IPS-20b (cell line): Measurements from ENCODE around the gene PDE9A.
"Not testable (repeated sequence)": the region's sequence is repeated elsewhere in the genome, so short reads cannot be mapped to it uniquely, and the experiment has no call there.

Experiments
- H3K27ac ChIP-seq: one replicate; pipeline ENCODE4 v1.5.1; 2013; ENCODE audit warnings: low read length
- H3K27me3 ChIP-seq: 2 replicates; pipeline ENCODE4 v1.6.1; 2013; ENCODE audit warnings: mild to moderate bottlenecking, low read length, inconsistent platforms; ENCODE audit not compliant: insufficient read depth
- H3K36me3 ChIP-seq: 2 replicates; pipeline ENCODE4 v1.6.1; 2013; ENCODE audit warnings: low read depth, mild to moderate bottlenecking, inconsistent platforms, low read length, moderate library complexity; ENCODE audit not compliant: insufficient read depth
- H3K4me1 ChIP-seq: 2 replicates; pipeline ENCODE4 v1.6.1; 2013; ENCODE audit warnings: mild to moderate bottlenecking, control low read depth, inconsistent platforms, low read length, moderate library complexity; ENCODE audit not compliant: insufficient read depth
- H3K4me3 ChIP-seq: 2 replicates; pipeline ENCODE4 v1.5.1; 2013; ENCODE audit warnings: mild to moderate bottlenecking, low read length, inconsistent platforms
- H3K9ac ChIP-seq: 2 replicates; pipeline ENCODE4 v1.6.1; 2013; ENCODE audit warnings: low read depth, mild to moderate bottlenecking, inconsistent platforms, low read length, moderate library complexity
- H3K9me3 ChIP-seq: 2 replicates; pipeline ENCODE4 v1.6.1; 2013; ENCODE audit warnings: mild to moderate bottlenecking, low read depth, low read length, inconsistent platforms; ENCODE audit not compliant: insufficient read depth

PDE9A gene

DNA sequence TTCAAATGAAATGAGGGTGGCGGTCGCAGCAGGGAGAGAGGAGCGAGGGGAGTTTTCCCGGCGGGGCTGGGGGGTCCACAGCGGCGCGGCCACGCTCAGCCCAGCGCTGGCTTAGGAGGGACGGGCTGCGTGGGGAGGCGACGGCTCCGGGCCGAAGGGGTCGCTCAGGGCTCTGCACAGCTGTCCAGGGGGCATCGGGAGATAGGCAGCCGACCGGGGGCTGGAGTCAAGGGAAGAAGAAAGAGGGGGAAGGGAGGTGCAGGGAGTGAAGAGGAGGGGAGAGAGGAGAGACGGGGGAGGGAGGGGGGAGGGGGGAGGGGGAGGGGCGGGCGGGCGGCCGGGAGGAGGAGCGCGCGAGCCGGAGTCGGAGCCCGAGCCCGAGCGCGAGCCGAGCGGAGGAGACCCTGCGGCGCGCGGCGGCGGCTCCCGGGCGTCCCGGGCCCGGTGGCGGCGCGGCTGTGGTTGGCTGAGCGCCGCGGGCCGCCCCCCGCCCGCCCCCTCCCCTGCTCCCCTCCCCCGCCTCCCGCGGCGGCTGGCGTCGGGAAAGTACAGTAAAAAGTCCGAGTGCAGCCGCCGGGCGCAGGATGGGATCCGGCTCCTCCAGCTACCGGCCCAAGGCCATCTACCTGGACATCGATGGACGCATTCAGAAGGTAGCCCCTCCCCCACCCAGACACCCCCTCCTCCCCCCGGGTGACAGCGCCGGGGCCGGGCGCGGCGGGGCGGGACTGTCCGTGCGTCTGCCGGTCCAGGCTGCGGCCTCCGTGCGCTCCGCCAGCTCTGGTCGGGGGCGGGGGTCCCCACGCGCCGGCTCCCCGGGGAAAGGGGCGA is at the start of gene PDE9A:
Gene PDE9A, plus strand, starts transcription at position 391 of the 831 bp plus-strand sequence. Its CDS starts 194 bp downstream, at position 585.
- Histone ChIP-seq H3K9ac (peak within 1 kb of the TSS; percentile 83), H3K27ac (peak within 1 kb of the TSS; percentile 74), H3K27me3 (no peaks in the 10 kb centered on the region), H3K36me3 (peaks cover 9% of the 10 kb centered on the region), H3K9me3 (no peaks in the 10 kb centered on the region), H3K4me1 (peaks cover 21% of the 10 kb centered on the region), H3K4me3 (peak within 1 kb of the TSS; percentile 81)

DNA sequence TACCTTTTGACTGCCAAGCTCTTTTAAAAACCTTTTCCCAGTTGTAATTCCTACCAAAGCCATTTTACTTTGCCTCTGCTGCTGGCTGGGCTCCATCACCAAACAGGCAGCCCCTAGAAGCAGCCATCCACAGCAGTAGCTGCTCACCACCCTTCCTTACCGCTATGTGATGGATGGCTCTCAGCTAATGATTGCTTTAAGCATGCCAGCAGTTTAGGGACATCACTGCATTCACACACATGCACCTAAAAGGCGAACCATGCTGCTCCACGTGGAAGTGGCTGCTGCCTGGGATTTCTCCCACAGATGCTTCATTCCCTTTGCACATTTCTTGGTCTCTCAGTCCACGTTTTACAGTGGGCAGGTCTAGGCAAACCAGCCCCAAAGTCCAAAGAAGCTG is 46.3 kb upstream of the PDE9A start:
- no peak overlapping the region for H3K4me3 ChIP-seq
- no peaks in the 10 kb centered on the region for H3K27me3 ChIP-seq
- H3K9me3 ChIP-seq = peaks cover 11% of the 10 kb centered on the region; the same call in 1 of the 2 replicates

DNA sequence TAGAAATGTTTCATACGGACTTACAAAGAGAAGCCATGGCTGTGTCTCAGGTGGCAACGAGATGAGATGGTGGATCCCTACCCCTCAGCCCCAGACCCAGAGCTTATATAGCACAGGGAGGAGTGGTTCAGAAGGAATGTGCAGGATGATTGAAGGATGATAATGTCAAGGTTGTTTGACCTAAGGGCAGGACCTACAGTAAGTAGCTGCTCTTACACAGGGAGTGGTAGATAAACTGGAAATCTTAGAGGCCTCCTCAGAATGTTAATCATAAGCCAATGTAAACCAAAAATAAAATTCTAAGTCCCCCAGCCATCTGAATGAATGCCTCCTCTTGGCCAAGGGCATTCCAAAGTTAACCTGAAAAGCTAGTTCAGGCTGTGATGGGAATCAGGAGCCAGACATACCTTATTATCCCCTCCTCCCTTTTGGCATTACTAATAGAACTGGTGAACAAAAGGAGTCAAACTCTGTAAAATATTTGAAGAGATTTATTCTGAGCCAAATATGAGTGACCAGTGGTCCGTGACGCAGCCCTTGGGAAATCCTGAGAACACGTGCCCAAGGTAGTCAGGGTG is 45.8 kb upstream of the PDE9A start:
- no peaks in the 10 kb centered on the region for H3K27me3 ChIP-seq
- H3K9me3 ChIP-seq = peaks cover 11% of the 10 kb centered on the region; the same call in 1 of the 2 replicates

More for the DNA sequence above, 46.3 kb upstream of the PDE9A start:
- Histone ChIP-seq H3K9ac (no peak overlapping the region), H3K36me3 (no peaks in the 10 kb centered on the region), H3K4me1 (no peaks in the 10 kb centered on the region), H3K27ac (no peak overlapping the region)

DNA sequence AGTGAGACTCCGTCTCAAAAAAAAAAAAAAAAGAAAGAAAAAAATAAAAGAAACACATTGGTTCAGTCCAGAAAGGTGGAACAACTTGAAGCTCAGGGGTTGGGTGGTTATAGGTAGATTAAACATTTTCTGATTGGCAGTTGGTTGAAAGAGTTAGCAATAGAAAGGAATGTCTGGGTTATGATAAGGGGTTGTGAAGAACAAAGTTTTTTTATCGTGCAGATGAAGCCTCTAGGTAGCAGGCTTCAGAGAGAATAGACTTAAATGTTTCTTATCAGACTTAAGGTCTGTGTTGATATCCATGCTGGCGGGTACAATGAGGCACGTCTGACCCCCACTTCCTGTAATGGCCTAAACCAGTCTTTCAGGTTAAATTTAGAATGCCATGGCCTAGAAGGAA is 45.0 kb upstream of the PDE9A start:
- no peak overlapping the region for H3K4me3 ChIP-seq

More for the DNA sequence above, 45.8 kb upstream of the PDE9A start:
- Histone ChIP-seq H3K4me1 (no peaks in the 10 kb centered on the region), H3K4me3 (no peak overlapping the region), H3K9ac (no peak overlapping the region), H3K36me3 (no peaks in the 10 kb centered on the region), H3K27ac (no peak overlapping the region)

DNA sequence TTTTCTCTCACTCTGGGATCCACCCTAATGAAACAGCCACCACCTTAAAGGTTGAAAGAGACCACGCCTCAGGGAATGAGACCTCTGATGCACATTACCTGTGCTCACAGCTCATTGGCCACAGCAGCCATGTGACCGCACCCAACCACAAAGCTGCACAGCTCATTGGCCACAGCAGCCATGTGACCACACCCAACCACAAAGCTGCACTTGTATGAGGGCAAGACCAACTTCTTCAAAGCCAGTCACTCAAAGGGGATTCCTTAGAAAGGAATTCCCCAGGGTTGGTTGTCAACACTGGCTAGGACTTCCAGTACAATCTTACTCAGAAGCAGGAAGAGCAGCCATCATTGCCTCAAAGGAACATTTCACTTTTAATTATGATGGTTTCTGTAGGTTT is 43.6 kb upstream of the PDE9A start:
- H3K4me1 ChIP-seq = no peaks in the 10 kb centered on the region
- peaks cover 8% of the 10 kb centered on the region; the same call in 1 of the 2 replicates for H3K9me3 ChIP-seq
- H3K27ac ChIP-seq = no peak overlapping the region
- no peak overlapping the region for H3K9ac ChIP-seq
- H3K27me3 ChIP-seq = peaks cover 4% of the 10 kb centered on the region
- H3K36me3 ChIP-seq = no peaks in the 10 kb centered on the region
- H3K4me3 ChIP-seq = no peak overlapping the region

More for the DNA sequence above, 45.0 kb upstream of the PDE9A start:
- H3K36me3 ChIP-seq = no peaks in the 10 kb centered on the region
- H3K27ac ChIP-seq = no peak overlapping the region
- H3K4me1 ChIP-seq = no peaks in the 10 kb centered on the region
- peaks cover under 1% of the 10 kb centered on the region; the same call in 1 of the 2 replicates for H3K27me3 ChIP-seq
- H3K9me3 ChIP-seq = peaks cover 11% of the 10 kb centered on the region; the same call in 1 of the 2 replicates
- no peak overlapping the region for H3K9ac ChIP-seq

DNA sequence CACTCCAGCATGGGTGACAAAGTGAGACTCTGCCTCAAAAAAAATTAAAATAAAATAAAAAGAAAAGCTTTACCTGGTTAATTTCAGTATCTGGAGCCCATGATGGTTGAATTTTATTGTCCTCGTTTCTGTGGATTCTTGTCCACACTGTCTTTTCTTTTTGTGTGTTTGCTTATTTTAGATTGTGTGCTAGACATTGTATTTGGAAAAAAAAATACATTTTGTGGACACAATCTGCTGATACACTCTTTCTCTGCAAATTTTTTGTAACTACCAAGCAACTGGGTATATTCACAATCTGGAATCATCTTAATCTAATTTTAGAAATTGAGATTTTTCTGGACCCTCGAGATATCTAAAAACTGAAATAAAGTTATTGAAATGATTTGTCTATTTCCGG is 41.6 kb upstream of the PDE9A start:
- no peaks in the 10 kb centered on the region for H3K9me3 ChIP-seq
- H3K27me3 ChIP-seq = peaks cover 4% of the 10 kb centered on the region

DNA sequence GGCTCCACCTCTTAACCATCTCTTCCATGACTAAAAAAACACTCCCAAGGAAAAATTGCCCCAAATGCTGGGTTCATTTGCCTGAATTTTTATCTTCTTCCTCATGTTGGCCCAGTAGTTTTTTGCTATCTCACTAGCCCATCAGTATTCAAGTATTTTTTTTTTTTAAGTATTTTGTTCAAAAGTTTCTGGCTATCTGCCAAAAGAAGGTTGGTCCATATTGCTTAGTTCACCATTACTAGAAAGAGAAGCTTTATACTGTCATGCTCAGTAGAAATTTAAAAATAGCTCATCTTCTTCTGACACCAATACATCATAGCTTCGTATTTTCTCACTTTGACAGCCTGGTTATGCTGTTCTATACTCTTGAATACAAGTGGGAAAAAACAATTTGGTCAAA is 41.0 kb upstream of the PDE9A start:
- H3K4me3 ChIP-seq = no peak overlapping the region
- H3K9ac ChIP-seq = no peak overlapping the region
- peaks cover 4% of the 10 kb centered on the region for H3K27me3 ChIP-seq

More for the DNA sequence above, 41.6 kb upstream of the PDE9A start:
- Histone ChIP-seq H3K9ac (no peak overlapping the region), H3K4me3 (no peak overlapping the region), H3K36me3 (no peaks in the 10 kb centered on the region), H3K4me1 (no peaks in the 10 kb centered on the region), H3K27ac (no peak overlapping the region)

DNA sequence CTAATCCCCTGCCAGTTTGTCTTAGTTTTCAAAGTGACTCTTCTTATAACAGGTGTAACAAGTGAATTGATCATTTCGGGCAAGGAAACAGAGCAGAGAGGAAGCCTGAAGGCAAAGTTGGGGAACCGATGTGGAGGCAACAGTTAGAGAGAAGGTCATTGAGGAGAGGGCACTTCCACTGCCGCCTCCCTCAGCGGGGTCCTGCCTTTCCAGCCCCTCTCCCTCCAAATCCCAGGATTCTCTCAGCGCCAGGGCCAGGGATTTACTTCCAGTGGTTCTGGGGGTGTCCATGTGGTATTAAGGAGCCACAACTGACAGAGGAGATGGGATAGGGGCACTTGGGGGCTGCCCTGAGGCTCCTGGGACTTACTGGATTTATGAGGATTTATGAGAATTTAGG is 39.7 kb upstream of the PDE9A start:
- H3K9ac ChIP-seq = no peak overlapping the region
- no peaks in the 10 kb centered on the region for H3K9me3 ChIP-seq
- H3K4me3 ChIP-seq = no peak overlapping the region
- H3K27me3 ChIP-seq = peaks cover 4% of the 10 kb centered on the region
- H3K4me1 ChIP-seq = no peaks in the 10 kb centered on the region
- no peak overlapping the region for H3K27ac ChIP-seq
- H3K36me3 ChIP-seq = no peaks in the 10 kb centered on the region

More for the DNA sequence above, 41.0 kb upstream of the PDE9A start:
- H3K4me1 ChIP-seq = no peaks in the 10 kb centered on the region
- H3K36me3 ChIP-seq = no peaks in the 10 kb centered on the region
- no peak overlapping the region for H3K27ac ChIP-seq
- H3K9me3 ChIP-seq = no peaks in the 10 kb centered on the region

DNA sequence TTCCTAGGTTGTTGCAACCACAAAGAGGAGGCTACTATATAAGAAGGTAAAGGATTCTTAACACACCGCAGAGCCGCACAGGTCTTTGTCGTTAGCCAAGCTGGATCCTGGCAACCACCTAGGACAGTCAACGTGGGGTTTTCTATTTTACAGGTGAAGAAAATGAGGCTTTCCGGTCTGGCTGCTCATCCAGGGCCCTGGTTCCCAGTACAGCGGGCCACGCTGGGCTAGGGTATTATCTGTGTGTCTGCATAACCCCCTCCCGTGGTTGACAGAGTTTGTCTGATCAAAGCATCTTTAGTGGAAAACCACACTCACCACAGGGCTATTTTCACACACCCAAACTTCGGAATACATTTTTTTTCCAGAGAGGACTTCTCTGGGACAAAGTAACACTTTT is 39.0 kb upstream of the PDE9A start:
- peaks cover 4% of the 10 kb centered on the region for H3K27me3 ChIP-seq
- no peak overlapping the region for H3K27ac ChIP-seq
- no peaks in the 10 kb centered on the region for H3K9me3 ChIP-seq
- no peak overlapping the region for H3K9ac ChIP-seq
- H3K4me3 ChIP-seq = no peak overlapping the region
- no peaks in the 10 kb centered on the region for H3K4me1 ChIP-seq
- no peaks in the 10 kb centered on the region for H3K36me3 ChIP-seq

DNA sequence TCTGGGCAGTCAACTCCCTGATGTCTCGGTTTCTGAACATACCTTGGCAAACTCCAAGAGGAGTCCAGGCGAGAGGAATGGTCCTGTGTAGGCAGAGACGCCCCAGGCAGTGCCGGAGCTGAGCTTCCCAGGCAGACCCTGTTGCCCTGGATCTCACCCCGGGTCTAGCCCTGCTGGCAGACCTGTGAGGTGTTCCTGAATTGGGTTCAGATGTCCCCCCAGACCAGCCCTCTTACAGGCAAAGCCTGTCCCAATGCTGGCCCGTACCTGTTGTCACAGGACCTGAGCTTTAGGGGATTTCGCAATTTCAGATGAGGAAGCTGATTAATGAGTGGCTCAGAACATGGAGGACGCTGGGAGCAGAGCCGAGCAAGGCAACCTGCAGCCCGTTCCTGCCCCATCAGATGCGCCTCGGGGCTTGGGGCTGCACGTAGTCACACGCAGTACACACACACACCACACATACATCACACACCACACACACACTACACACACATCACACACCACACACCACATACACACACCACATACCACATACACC is 38.5 kb upstream of the PDE9A start:
- Histone ChIP-seq H3K27me3 (peaks cover 4% of the 10 kb centered on the region), H3K36me3 (no peaks in the 10 kb centered on the region), H3K27ac (no peak overlapping the region), H3K9me3 (no peaks in the 10 kb centered on the region), H3K4me3 (no peak overlapping the region), H3K9ac (no peak overlapping the region), H3K4me1 (no peaks in the 10 kb centered on the region)

DNA sequence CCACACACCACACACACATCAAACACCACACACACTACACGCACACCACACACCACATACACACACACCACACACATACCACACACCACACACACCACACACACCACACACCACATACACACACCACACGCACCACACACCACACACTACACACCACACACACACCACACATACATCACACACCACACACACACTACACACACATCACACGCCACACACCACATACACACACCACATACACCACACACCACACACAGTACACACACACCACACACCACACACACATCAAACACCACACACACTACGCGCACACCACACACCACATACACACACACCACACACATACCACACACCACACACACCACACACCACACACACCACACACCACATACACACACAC is 38.0 kb upstream of the PDE9A start:
- not testable (repeated sequence) for H3K9ac ChIP-seq, H3K36me3 ChIP-seq, H3K27ac ChIP-seq, H3K27me3 ChIP-seq, H3K9me3 ChIP-seq, H3K4me3 ChIP-seq, H3K4me1 ChIP-seq

DNA sequence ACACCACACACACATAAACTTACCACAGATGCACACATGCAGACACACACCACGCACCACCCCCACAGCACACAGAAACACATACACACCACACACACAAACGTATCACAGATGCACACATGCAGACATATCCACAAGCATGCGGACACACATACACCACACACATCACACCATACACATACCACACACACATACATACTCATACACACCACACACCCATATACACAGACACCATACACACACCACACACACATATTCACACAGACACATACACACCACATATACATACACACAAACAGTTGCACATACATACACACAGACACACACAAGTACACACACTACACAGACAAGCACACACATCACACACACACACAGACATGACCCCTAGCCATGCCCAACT is 37.5 kb upstream of the PDE9A start:
- no peak overlapping the region for H3K9ac ChIP-seq
- no peaks in the 10 kb centered on the region for H3K4me1 ChIP-seq
- no peak overlapping the region for H3K4me3 ChIP-seq
- H3K9me3 ChIP-seq = no peaks in the 10 kb centered on the region
- no peak overlapping the region for H3K27ac ChIP-seq
- H3K36me3 ChIP-seq = no peaks in the 10 kb centered on the region
- H3K27me3 ChIP-seq = peaks cover 4% of the 10 kb centered on the region
